Stimulated activated CD4-positive, alpha-beta T cell treated with anti-CD3 and anti-CD28 coated beads, Interleukin-15, amount 100 ng/mL, for 1 hour (primary cell): ENCODE measurements around the gene RGS12.

Experiments used
- DNase-seq, 2 donors: peaks; one replicate each; pipeline ENCODE4 v3.0.0-alpha.2; 2020; ENCODE audit warnings: low read depth in 1 of 2, low spot score in 1 of 2

The RGS12 gene

GRCh38 chr4:3330707-3331106 lies 37.9 kb downstream of the RGS12 start:
- DNase-seq: no peak

- DNase-seq: no peak
Measured at GRCh38 chr4:3331511-3332394, 38.9 kb downstream of the RGS12 start.

GRCh38 chr4:3332498-3332897 lies 39.7 kb downstream of the RGS12 start:
- no peak for DNase-seq

- no peak for DNase-seq
Measured at GRCh38 chr4:3334316-3334715, 41.5 kb downstream of the RGS12 start.

GRCh38 chr4:3335385-3335784 lies 42.6 kb downstream of the RGS12 start:
- DNase-seq: no peak

GRCh38 chr4:3335982-3336381 lies 43.2 kb downstream of the RGS12 start:
- no peak for DNase-seq

GRCh38 chr4:3336382-3337356 lies 43.8 kb downstream of the RGS12 start:
- DNase-seq: no peak

- DNase-seq: no peak
Measured at GRCh38 chr4:3337357-3337732, 44.5 kb downstream of the RGS12 start.

- no peak for DNase-seq
Measured at GRCh38 chr4:3337811-3338210, 45.0 kb downstream of the RGS12 start.

GRCh38 chr4:3338321-3338838 lies 45.6 kb downstream of the RGS12 start:
- DNase-seq: no peak

- DNase-seq: no peak
Measured at GRCh38 chr4:3338976-3339531, 46.2 kb downstream of the RGS12 start.

GRCh38 chr4:3339577-3339976 lies 46.8 kb downstream of the RGS12 start:
- DNase-seq: no peak

- DNase-seq: no peak
Measured at GRCh38 chr4:3340038-3340699, 47.3 kb downstream of the RGS12 start.

GRCh38 chr4:3340700-3341083 lies 47.9 kb downstream of the RGS12 start:
- no peak for DNase-seq

- DNase-seq: no peak
Measured at GRCh38 chr4:3341760-3342159, 48.9 kb downstream of the RGS12 start.

- no peak for DNase-seq
Measured at GRCh38 chr4:3342182-3342854, 49.5 kb downstream of the RGS12 start.
